Heart left ventricle (tissue), 13 donors: ENCODE results near the gene TMEM254.

Experiments used
- POLR2A ChIP-seq, 2 donors: fragments of 450-650 bp; IDR thresholded peaks; one replicate each; pipeline ENCODE4 v1.6.1; 2017; ENCODE audit warnings: antibody characterized with exemption in 2 of 2, mild to moderate bottlenecking in 2 of 2, moderate library complexity in 2 of 2
- TF ChIP-seq, protein P1 (sequence below), 12 donors: fragments of 200-600 bp; sonication (generic) in 4 of 12; IDR thresholded peaks; one replicate each; pipeline versions ENCODE4 v1.5.0 to v1.8.0; 2018 to 2022; ENCODE audit warnings: antibody characterized with exemption in 12 of 12, mild to moderate bottlenecking in 5 of 12
- donor health status: ischemic (EF 13 %, LVEDD 7.1; RV severe dilation, severe dysfunction).
- donor health status: DM: no; HTN: yes; CAD: no.
- donor health status: DM: no; HTN: no; CAD: no.
- donor health status: ischemic (EF 25% LVEDD 6.9; RV normal size, moderate dysfunction).
- donor health status: ischemic (EF 25% LVEDD 5.7; RV mildly dilated, moderate dysfunction).
- donor health status: ischemic (EF 35%, LVEDD 5.7; RV mildly dilated, moderate dysfunction).
- donor health status: nonischemic (EF 11% LVEDD 7.7; RV severe dilation, severe dysfunction).
- donor health status: DM: yes; HTN: yes; CAD: no.
- donor health status: PGD.
- donor health status: ischemic (EF 29% LVEDD 5.4; RV normal size, mild dysfunction).
- donor health status: nonischemic (EF 23%, LVEDD 6.1; RV moderate dilation, normal function).

DNA sequence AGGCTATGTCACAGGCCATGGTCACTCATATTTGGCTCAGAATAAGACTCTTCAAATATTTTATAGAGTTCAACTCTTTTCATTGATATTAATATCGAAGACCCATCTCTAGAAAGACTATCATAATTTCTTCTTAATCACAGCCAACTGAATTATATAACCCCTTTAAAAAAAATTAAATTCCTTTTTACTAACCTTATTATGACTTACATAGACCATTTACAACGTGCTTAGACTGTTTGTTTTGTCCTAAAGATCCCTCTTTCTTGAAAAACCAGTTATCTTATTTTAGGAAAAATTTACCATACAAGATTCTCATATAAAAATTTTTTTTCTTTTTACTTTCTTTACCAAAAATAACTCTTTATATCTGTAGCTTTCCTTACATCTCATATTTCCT is 10.2 kb upstream of the TMEM254 start:
- TF ChIP-seq, protein P1, sequence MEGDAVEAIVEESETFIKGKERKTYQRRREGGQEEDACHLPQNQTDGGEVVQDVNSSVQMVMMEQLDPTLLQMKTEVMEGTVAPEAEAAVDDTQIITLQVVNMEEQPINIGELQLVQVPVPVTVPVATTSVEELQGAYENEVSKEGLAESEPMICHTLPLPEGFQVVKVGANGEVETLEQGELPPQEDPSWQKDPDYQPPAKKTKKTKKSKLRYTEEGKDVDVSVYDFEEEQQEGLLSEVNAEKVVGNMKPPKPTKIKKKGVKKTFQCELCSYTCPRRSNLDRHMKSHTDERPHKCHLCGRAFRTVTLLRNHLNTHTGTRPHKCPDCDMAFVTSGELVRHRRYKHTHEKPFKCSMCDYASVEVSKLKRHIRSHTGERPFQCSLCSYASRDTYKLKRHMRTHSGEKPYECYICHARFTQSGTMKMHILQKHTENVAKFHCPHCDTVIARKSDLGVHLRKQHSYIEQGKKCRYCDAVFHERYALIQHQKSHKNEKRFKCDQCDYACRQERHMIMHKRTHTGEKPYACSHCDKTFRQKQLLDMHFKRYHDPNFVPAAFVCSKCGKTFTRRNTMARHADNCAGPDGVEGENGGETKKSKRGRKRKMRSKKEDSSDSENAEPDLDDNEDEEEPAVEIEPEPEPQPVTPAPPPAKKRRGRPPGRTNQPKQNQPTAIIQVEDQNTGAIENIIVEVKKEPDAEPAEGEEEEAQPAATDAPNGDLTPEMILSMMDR (IDR thresholded peaks at IDR 0.05), result no peak
- TF ChIP-seq POLR2A (IDR thresholded peaks at IDR 0.05), result no peak
